Inferior parietal cortex (tissue), 1 donor: ENCODE results near the gene TCAF2.
"Not testable (repeated sequence)": the region's sequence is repeated elsewhere in the genome, so short reads cannot be mapped to it uniquely, and the experiment has no call there.

Experiments used
- DNase-seq: peaks from one replicate; pipeline ENCODE4 v3.0.0-alpha.2; 2016; ENCODE audit errors: extremely low spot score

TCAF2 gene

GRCh38 chr7:143620646-143621045 is at the start of gene TCAF2:
TSS of gene TCAF2 (plus strand) at chr7:143620974.
- not testable (repeated sequence) for DNase-seq

- DNase-seq = not testable (repeated sequence)
Observed at GRCh38 chr7:143571501-143571900, 49.3 kb upstream of the TCAF2 start, which contains the start of gene CTAGE15. TSS of gene CTAGE15 (plus strand) at chr7:143571801. CDS start at chr7:143571818, 17 bp downstream.

GRCh38 chr7:143588183-143588582 is 32.6 kb upstream of the TCAF2 start:
- not testable (repeated sequence) for DNase-seq

- not testable (repeated sequence) for DNase-seq
Observed at GRCh38 chr7:143589897-143590296, 30.9 kb upstream of the TCAF2 start.

GRCh38 chr7:143598086-143598485 is 22.7 kb upstream of the TCAF2 start:
- not testable (repeated sequence) for DNase-seq

- not testable (repeated sequence) for DNase-seq
Observed at GRCh38 chr7:143603549-143603948, 17.2 kb upstream of the TCAF2 start.

- not testable (repeated sequence) for DNase-seq
Observed at GRCh38 chr7:143606088-143606487, 14.7 kb upstream of the TCAF2 start.

GRCh38 chr7:143615545-143615944 is 5.2 kb upstream of the TCAF2 start:
- peak; percentile 0 for DNase-seq

GRCh38 chr7:143617204-143617603 is 3.6 kb upstream of the TCAF2 start:
- DNase-seq = not testable (repeated sequence)

- not testable (repeated sequence) for DNase-seq
Observed at GRCh38 chr7:143620058-143620457, 716 bp upstream of the TCAF2 start.

GRCh38 chr7:143621175-143621574 is 401 bp downstream of the TCAF2 start:
- DNase-seq = not testable (repeated sequence)

GRCh38 chr7:143622130-143622529 is 1.4 kb downstream of the TCAF2 start:
- not testable (repeated sequence) for DNase-seq

- not testable (repeated sequence) for DNase-seq
Observed at GRCh38 chr7:143630653-143631052, 9.9 kb downstream of the TCAF2 start.

- DNase-seq = not testable (repeated sequence)
Observed at GRCh38 chr7:143632506-143632905, 11.7 kb downstream of the TCAF2 start.

- not testable (repeated sequence) for DNase-seq
Observed at GRCh38 chr7:143633013-143633618, 12.3 kb downstream of the TCAF2 start.

GRCh38 chr7:143635364-143636240 is 14.8 kb downstream of the TCAF2 start:
- not testable (repeated sequence) for DNase-seq

GRCh38 chr7:143639372-143639771 is 18.6 kb downstream of the TCAF2 start:
- DNase-seq = not testable (repeated sequence)

- DNase-seq = not testable (repeated sequence)
Observed at GRCh38 chr7:143640528-143641189, 19.9 kb downstream of the TCAF2 start.

GRCh38 chr7:143646598-143646997 is 25.8 kb downstream of the TCAF2 start:
- DNase-seq = not testable (repeated sequence)

- DNase-seq = not testable (repeated sequence)
Observed at GRCh38 chr7:143649902-143650301, 29.1 kb downstream of the TCAF2 start.

GRCh38 chr7:143650447-143650846 is 29.7 kb downstream of the TCAF2 start:
- DNase-seq = not testable (repeated sequence)
